Retinal pigment epithelial cell (primary cell): ENCODE data around the gene MYBBP1A.

Source experiments
- DNase-seq: peaks from one replicate; pipeline ENCODE4 v3.0.0-alpha.2; 2010; ENCODE audit warnings: low read depth
- H3K4me3 ChIP-seq: 2 replicates; pipeline ENCODE4 v1.5.1; 2011; ENCODE audit warnings: mild to moderate bottlenecking, low read length, control low read depth, moderate library complexity
- TF ChIP-seq, protein P1 (sequence below): conservative IDR thresholded peaks from 2 replicates; pipeline ENCODE4 v1.5.1; 2011; ENCODE audit warnings: low read depth, low read length, control low read depth, inconsistent platforms

The MYBBP1A gene

DNA sequence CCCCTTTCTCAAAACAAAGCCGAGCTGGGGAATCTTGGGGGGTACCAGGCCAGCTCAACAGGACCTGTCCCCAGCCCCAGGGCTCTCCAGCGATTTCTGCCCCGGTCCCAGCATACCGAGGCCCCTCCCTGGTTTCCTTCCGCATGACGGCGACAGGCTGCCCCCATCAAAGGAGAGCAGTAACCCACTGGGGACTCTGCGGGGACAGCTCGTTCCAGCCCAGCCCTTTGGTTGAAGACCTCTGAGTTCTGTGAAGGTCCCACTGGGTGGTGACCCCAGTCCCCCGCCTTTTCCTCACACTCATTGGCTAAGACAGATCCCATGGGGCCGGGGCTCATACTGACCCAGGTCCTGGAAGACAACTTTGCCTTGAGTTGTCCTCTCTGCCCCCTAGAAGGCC, 33.2 kb upstream of the MYBBP1A start:
- TF ChIP-seq, protein P1, sequence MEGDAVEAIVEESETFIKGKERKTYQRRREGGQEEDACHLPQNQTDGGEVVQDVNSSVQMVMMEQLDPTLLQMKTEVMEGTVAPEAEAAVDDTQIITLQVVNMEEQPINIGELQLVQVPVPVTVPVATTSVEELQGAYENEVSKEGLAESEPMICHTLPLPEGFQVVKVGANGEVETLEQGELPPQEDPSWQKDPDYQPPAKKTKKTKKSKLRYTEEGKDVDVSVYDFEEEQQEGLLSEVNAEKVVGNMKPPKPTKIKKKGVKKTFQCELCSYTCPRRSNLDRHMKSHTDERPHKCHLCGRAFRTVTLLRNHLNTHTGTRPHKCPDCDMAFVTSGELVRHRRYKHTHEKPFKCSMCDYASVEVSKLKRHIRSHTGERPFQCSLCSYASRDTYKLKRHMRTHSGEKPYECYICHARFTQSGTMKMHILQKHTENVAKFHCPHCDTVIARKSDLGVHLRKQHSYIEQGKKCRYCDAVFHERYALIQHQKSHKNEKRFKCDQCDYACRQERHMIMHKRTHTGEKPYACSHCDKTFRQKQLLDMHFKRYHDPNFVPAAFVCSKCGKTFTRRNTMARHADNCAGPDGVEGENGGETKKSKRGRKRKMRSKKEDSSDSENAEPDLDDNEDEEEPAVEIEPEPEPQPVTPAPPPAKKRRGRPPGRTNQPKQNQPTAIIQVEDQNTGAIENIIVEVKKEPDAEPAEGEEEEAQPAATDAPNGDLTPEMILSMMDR = no peak
- no peak overlapping the region for H3K4me3 ChIP-seq
- no peak for DNase-seq

DNA sequence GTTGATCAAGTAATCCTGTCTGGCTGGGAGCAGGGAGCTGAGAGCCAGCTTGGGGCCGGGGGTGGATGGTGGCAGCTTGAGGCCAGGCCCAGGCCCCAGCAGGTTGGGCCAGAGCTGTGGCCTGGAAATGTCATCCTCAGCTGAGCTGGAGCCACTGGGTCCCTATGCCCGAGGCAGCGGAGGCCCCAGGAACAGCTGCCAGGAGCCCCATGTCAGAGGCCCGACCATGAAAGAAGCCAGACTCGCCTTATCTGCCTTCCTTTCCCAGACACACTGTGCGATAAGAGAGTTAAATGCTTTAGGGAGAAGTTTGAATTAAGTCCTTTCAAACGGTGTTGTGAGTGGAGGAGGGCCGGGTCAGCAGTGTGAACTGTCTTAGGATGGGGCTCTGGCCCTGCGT, 32.6 kb upstream of the MYBBP1A start:
- TF ChIP-seq, protein P1 = no peak
- DNase-seq = no peak
- no peak overlapping the region for H3K4me3 ChIP-seq

DNA sequence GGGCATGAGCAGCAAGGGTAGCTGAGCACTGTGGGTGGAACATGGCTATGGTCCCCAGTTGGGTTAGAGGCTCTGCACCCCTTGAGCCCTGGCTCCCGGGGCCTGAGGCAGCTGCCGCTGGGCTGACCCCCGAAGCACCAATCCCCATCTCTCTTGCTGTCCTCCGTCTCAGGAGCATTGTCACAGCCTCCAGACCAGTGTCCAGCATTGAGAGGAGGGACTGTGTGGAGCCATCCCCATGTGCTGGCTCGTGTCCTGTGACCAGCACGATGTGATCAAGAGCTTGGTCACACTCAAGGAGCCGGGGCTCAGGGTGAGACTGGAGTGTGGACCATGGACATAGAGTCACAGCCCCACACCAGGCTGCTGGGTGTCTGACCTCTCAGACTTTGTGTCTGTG, 32.0 kb upstream of the MYBBP1A start:
- H3K4me3 ChIP-seq = no peak overlapping the region
- TF ChIP-seq, protein P1 = no peak
- DNase-seq = no peak

DNA sequence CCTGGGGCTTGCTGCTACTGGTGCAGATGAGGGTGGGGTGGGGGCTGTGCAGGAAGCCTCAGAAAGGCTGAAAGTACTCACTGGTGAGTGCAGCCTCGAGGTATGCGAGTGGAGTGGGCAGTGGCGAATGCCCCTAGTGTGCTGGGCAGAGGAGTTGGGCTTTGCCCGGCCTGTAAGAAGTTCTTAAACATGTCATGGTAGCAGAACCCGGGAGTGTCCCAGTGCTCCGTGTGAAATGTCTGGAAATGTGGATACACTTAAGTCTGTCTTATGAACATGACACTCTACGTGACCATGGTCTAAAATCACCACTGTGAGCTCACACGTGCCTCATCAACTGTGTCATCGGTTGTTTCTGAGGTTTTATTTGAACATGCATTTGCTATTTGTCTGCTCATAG, 30.9 kb upstream of the MYBBP1A start:
- TF ChIP-seq, protein P1 = no peak
- H3K4me3 ChIP-seq = no peak overlapping the region
- DNase-seq = no peak

DNA sequence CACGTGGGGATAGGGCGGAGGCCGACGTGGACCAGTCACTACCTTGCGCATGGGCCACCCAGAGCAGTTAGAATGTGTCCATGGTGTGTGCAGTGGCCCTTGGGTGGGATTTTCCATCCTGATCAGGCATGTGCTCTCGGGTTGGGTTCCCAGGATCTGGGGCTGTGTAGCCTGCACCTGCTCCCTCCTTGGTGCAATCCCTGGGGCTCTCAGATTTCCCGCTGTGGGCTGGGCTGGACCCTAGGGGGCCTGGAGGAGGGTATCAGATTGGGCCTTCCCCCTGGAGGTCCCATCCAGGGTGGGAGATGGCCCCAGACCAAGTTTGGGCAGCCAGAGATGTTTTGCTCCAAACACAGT, 30.4 kb upstream of the MYBBP1A start:
- TF ChIP-seq, protein P1 = no peak
- H3K4me3 ChIP-seq = no peak overlapping the region
- no peak for DNase-seq

DNA sequence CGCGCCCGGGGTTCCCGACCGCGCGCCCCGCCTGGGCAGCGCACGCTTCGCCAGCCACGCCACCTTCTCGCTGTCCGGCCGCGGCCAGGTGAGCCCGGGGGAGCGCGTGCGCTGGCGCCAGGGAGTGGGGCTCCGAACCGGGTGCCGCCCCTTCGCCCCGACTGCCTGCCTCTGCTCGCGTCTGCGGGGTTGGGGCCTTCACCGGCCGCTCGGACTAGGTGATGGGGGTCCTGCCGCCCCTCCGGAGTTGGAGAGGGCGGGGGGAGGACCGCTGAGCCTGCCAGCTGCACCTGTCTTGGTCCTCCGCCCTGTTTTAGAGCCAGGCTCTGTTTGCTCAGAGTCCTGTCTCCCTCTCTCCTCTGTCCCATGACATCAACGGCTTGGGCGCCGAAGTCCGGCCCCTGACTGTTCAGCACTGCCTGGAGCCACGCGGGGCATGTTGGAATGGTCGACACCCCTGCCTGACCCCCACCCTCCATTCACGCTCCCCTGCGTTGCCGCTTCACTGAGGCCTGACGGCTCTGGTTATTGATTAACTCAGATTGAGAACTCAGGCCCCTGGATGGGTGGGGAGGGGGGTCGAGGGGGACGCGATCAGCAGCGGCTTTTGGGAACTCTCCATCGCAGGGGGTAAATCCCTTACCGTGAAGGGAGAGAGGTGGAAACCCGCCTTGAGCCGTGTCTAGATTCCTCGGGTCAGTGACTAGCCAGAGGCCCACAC, 29.9 kb upstream of the MYBBP1A start:
- H3K4me3 ChIP-seq = no peak overlapping the region
- DNase-seq = no peak
- TF ChIP-seq, protein P1 = no peak

DNA sequence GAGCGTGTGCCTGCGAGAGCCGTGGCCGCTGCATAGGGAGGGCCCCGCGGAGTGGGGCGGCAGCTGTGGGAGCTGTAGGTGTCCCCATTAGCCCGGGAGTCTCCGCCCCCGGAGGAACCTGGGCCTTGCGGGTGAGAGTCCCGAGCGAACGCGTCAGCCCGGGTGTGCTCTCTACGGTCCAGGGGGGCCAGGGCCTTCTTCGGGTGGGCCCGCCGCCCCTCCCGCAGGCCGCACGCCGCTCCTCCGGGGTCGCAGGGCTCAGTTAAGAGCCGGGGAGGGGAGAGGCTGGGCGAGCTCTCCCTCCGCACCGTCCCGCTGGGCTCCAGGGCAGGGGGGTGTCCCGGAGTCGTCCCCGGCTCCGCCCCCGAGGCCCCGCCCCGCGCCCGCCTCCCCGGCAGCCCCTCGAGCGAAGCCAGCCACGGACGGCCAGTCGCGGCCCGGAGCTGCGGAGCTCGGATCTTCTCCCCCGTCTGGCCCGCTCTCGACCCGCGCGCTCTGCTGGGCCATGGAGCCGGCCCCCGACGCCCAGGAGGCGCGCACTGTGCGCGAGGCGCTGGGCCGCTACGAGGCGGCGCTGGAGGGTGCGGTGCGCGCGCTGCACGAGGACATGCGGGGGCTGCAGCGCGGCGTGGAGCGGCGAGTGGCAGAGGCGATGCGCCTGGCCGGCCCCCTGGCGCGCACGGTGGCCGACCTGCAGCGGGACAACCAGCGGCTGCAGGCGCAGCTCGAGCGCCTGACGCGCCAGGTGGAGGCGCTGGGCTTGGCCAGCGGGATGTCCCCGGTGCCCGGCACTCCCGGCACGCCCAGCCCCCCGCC, 29.1 kb upstream of the MYBBP1A start, which contains the start of gene SMTNL2:
SMTNL2 (plus strand) TSS at position 429 of the 816 bp plus-strand sequence; CDS start at position 506, 77 bp downstream.
- no peak for DNase-seq
- TF ChIP-seq, protein P1 = no peak
- H3K4me3 ChIP-seq = peak within 1 kb of the TSS; percentile 35
